Measurements from ENCODE around the gene FAM78A.

DNA sequence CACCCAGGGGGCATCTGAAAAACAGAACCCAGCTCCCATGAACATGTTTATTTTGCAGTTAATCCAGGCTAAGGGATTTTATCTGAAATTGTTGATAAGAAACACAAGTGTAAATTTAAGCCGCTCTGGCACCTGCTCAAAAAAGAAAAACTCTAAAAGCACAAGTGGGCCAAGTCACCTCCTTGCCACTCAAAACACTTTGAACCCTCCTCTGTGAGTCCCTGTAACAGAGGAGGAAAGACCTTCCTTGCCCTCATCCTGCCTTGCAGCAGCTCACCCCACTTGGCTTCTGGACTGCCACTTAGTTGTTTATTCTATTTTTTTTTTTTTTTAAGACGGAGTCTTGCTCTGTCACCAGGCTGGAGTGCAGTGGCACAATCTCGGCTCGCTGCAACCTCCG is 39.5 kb downstream of the FAM78A start:
- no peak for TF ChIP-seq EZH2 (IDR thresholded peaks at IDR 0.05; ENCODE audit: borderline replicate concordance, low read depth, low read length, poor library complexity, severe bottlenecking)
- TF ChIP-seq, protein P1, sequence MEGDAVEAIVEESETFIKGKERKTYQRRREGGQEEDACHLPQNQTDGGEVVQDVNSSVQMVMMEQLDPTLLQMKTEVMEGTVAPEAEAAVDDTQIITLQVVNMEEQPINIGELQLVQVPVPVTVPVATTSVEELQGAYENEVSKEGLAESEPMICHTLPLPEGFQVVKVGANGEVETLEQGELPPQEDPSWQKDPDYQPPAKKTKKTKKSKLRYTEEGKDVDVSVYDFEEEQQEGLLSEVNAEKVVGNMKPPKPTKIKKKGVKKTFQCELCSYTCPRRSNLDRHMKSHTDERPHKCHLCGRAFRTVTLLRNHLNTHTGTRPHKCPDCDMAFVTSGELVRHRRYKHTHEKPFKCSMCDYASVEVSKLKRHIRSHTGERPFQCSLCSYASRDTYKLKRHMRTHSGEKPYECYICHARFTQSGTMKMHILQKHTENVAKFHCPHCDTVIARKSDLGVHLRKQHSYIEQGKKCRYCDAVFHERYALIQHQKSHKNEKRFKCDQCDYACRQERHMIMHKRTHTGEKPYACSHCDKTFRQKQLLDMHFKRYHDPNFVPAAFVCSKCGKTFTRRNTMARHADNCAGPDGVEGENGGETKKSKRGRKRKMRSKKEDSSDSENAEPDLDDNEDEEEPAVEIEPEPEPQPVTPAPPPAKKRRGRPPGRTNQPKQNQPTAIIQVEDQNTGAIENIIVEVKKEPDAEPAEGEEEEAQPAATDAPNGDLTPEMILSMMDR (conservative IDR thresholded peaks at IDR 0.05; ENCODE audit: low read depth, low read length): no peak

All from A673 (cell line).